GM20000 (cell line): ENCODE measurements around the gene SUGCT.

Experiments used
- DNase-seq: peaks from one replicate; pipeline ENCODE4 v3.0.0; 2012; ENCODE audit warnings: low spot score
- TF ChIP-seq, protein P1 (sequence below): IDR thresholded peaks from 2 replicates; pipeline ENCODE4 v1.5.1; 2012; ENCODE audit warnings: mild to moderate bottlenecking, control low read depth; ENCODE audit errors: extremely low read depth, missing control alignments

Gene SUGCT

DNA sequence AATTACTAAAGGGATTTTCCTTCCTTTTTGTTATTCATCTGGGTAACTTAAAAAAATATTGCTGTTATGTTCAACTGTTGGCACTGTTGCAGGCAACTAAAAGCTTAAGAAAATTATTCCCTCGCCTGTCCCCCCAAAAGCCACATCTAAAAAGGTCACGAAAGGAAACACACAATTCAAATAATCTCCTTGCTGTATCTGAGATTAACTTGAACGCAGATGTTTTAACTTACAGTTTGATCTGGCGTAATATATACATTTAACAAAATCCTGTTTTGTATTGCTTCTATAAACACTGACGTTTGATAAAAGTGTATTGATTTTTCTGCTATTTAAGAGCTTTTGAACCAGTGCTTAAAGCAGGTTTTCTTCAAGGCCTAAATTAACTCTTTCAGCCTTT is 432.1 kb downstream of the SUGCT start:
- TF ChIP-seq, protein P1, sequence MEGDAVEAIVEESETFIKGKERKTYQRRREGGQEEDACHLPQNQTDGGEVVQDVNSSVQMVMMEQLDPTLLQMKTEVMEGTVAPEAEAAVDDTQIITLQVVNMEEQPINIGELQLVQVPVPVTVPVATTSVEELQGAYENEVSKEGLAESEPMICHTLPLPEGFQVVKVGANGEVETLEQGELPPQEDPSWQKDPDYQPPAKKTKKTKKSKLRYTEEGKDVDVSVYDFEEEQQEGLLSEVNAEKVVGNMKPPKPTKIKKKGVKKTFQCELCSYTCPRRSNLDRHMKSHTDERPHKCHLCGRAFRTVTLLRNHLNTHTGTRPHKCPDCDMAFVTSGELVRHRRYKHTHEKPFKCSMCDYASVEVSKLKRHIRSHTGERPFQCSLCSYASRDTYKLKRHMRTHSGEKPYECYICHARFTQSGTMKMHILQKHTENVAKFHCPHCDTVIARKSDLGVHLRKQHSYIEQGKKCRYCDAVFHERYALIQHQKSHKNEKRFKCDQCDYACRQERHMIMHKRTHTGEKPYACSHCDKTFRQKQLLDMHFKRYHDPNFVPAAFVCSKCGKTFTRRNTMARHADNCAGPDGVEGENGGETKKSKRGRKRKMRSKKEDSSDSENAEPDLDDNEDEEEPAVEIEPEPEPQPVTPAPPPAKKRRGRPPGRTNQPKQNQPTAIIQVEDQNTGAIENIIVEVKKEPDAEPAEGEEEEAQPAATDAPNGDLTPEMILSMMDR = no peak

DNA sequence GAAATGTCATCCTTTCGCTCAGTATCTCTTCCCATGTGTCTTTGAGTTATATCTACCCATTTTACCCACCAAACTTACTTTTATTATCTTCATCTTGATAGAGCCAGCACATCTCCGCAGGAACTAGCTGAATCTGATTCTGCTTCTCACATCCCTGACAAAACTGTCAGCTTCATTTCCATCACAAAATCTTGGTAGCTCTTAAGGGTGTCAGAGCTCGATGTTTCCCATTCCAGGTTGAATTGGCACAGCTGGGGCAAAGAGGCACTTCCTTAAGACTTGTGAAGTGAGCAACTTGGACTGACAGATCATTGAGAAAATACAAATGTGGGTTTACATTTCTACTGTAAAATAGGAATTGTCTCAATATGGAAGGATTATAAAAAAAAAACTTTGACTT is 434.5 kb downstream of the SUGCT start:
- DNase-seq = no peak
- TF ChIP-seq, protein P1 = no peak

More for the DNA sequence above, 432.1 kb downstream of the SUGCT start:
- no peak for DNase-seq

DNA sequence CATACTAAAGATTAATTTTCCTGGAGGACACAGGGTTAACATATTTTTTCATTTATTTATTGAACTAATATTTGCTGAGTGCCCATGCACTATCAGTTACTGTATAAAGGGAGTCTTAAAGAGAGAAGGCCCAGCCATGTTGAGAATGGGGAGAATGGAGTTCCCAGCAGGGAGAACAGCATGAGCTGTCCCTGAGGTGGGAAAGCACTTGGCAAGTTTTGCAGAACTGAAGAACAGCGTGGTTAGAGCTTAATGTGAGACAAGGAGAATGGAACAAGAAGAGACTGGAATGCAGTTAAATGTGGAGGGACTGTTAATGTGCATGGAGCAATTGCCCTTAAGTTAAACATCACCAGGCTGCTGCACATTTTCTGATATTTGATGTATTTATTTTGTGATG is 435.4 kb downstream of the SUGCT start:
- DNase-seq = no peak
- TF ChIP-seq, protein P1 = no peak

DNA sequence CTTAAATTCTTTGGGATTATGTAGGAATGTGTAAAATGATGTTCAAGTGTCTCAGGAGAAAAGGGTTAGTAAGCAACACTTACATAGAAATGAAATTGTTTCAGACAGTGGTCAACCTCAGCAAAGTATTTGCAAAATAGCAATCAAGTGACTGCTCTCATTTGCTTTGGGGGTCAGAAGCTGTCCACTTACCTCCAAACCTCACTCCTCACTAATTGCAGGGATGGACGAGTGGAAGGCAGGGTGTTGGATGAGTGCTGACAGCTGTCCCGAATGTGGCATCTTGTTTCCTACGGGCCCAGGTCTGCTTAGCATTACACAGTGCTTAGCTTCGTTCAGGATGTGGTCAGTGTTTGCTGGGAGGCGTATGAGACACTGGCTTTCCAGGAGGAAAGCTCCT is 437.0 kb downstream of the SUGCT start:
- TF ChIP-seq, protein P1 = no peak
- DNase-seq = no peak

DNA sequence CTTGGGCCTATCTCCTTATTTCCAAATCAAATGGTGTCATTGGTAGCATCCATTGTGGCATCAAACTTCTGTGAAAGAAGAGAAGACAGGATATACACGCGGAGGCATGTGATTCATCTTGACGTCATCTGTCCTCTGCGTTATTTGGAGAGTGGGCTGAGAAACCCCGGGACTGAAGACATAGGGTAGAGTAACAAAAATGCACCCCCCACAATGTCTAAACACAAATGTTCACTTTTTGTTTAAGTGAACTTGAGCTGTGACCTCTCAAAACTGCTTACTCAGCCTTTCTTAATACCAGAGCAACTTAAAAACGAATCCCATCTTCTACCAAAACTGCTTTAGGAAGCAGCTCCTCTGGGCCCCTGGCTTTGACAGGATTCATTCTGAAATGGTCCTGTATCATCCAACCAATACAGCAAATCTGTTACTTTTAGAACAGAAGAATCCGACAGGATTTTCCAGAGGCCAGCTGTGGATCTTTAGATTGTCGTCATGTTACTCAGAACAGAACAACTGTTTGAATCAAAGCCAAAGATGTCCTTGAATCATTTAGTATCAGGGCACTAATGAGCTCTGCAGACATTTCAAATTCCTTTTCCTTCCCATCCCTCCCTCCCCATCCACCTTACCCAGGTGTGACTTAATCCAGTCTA is 438.1 kb downstream of the SUGCT start:
- TF ChIP-seq, protein P1 = no peak
- DNase-seq = no peak

DNA sequence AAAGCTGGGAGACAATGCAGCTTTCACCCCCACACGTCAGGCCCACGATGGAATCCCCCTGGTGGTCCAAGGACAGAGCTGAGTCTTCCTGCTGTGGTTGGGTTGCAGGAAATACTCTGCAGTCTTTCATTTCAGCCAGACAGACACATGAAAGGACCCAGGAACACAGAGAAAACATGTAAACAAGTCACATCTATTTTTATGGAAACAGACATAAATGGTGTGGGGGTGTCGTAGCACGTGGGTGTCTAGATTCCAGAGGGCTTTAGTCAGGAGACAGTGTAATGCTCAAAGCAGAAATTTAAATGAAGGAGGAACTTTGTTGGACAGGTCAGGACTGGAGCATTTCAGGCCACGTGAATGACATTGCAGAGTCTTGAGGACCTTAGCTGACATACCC is 444.6 kb downstream of the SUGCT start:
- TF ChIP-seq, protein P1 = no peak
- DNase-seq = no peak

DNA sequence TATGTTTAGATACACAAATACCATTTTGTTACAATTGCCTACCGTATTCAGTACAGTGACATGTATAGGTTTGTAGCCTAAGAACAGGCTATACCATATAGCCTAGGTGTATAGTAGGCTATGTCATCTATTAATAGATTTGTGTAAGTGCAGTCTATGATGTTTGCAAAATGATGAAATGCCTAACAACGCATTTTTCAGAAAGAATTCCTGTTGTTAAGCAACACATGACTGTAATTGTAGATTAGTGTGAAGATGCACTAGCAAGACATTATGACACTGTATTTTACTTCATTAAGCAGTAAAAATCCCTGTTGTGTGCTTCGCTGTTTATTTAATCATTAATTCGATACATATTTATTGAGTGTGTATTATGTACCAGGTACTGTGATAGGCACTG is 446.0 kb downstream of the SUGCT start:
- no peak for DNase-seq
- TF ChIP-seq, protein P1 = no peak
